Myocyte (in vitro differentiated cells): ENCODE results near the gene CASK. TPM values are rescaled to one million over a fixed set of nuclear protein-coding genes. Genes with fewer than 3 reads are reported as not detected.

Source experiments
- DNase-seq: peaks from one replicate; pipeline ENCODE4 v3.0.0-alpha.2; 2012; ENCODE audit warnings: low read depth
- total RNA-seq: library from RNA; depleted of rRNA; stranded (reverse); fragments of >200 nt; gene quantifications from 2 replicates; pipeline ENCODE4 v1.2.3, GENCODE V29; 2014

Gene CASK
- total RNA-seq, 1 donor from 2014 or later: 18.4 TPM

- peak; percentile 26 for DNase-seq
These were observed 333.6 kb downstream of the CASK start for GRCh38 chrX:41589634-41590270.

GRCh38 chrX:41588271-41588670, 335.1 kb downstream of the CASK start:
- DNase-seq: no peak

GRCh38 chrX:41580423-41581064, 342.8 kb downstream of the CASK start:
- no peak for DNase-seq

- no peak for DNase-seq
These were observed 359.5 kb downstream of the CASK start for GRCh38 chrX:41563876-41564275.

GRCh38 chrX:41561045-41561444, 362.3 kb downstream of the CASK start:
- DNase-seq: peak; percentile 86

GRCh38 chrX:41559235-41560052, 363.9 kb downstream of the CASK start:
- peak; percentile 28 for DNase-seq

- DNase-seq: peak; percentile 14
These were observed 364.8 kb downstream of the CASK start for GRCh38 chrX:41558531-41558930.

- no peak for DNase-seq
These were observed 366.4 kb downstream of the CASK start for GRCh38 chrX:41556958-41557357.

GRCh38 chrX:41553688-41554087, 369.7 kb downstream of the CASK start:
- no peak for DNase-seq

- DNase-seq: no peak
These were observed 374.9 kb downstream of the CASK start for GRCh38 chrX:41548411-41548810.

GRCh38 chrX:41543668-41544067, 379.7 kb downstream of the CASK start:
- DNase-seq: no peak

- no peak for DNase-seq
These were observed 380.3 kb downstream of the CASK start for GRCh38 chrX:41543025-41543424.

- no peak for DNase-seq
These were observed 380.8 kb downstream of the CASK start for GRCh38 chrX:41542536-41542935.

- no peak for DNase-seq
These were observed 381.2 kb downstream of the CASK start for GRCh38 chrX:41542135-41542534.

- DNase-seq: no peak
These were observed 382.0 kb downstream of the CASK start for GRCh38 chrX:41541386-41541785.

GRCh38 chrX:41538707-41539106, 384.6 kb downstream of the CASK start:
- no peak for DNase-seq

- no peak for DNase-seq
These were observed 393.3 kb downstream of the CASK start for GRCh38 chrX:41530085-41530484.

- no peak for DNase-seq
These were observed 394.1 kb downstream of the CASK start for GRCh38 chrX:41529221-41529620.

GRCh38 chrX:41528784-41529183, 394.6 kb downstream of the CASK start:
- DNase-seq: no peak

GRCh38 chrX:41526925-41527324, 396.4 kb downstream of the CASK start:
- no peak for DNase-seq

- no peak for DNase-seq
These were observed 397.1 kb downstream of the CASK start for GRCh38 chrX:41526271-41526670.

GRCh38 chrX:41522671-41523070, 400.7 kb downstream of the CASK start:
- no peak for DNase-seq
